ENCODE measurements around the gene RAB5B. TPM values are rescaled to one million over a fixed set of nuclear protein-coding genes. Genes with fewer than 3 reads are reported as not detected.

RAB5B gene
- total RNA-seq, 1 donor from 2014 or later, result 130 TPM

GRCh38 chr12:55942055-55942454, 31.8 kb upstream of the RAB5B start:
- H3K9me3 Mint-ChIP-seq (ENCODE audit: unreplicated experiment), result no peaks in the 10 kb centered on the region
- TF ChIP-seq, protein P1, sequence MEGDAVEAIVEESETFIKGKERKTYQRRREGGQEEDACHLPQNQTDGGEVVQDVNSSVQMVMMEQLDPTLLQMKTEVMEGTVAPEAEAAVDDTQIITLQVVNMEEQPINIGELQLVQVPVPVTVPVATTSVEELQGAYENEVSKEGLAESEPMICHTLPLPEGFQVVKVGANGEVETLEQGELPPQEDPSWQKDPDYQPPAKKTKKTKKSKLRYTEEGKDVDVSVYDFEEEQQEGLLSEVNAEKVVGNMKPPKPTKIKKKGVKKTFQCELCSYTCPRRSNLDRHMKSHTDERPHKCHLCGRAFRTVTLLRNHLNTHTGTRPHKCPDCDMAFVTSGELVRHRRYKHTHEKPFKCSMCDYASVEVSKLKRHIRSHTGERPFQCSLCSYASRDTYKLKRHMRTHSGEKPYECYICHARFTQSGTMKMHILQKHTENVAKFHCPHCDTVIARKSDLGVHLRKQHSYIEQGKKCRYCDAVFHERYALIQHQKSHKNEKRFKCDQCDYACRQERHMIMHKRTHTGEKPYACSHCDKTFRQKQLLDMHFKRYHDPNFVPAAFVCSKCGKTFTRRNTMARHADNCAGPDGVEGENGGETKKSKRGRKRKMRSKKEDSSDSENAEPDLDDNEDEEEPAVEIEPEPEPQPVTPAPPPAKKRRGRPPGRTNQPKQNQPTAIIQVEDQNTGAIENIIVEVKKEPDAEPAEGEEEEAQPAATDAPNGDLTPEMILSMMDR (IDR thresholded peaks at IDR 0.05; ENCODE audit: unreplicated experiment), result no peak
- peaks cover 9% of the 10 kb centered on the region for H3K27me3 Mint-ChIP-seq (ENCODE audit: unreplicated experiment)
- H3K4me3 Mint-ChIP-seq (ENCODE audit: unreplicated experiment), result peak overlapping the region; percentile 34
- peaks cover 44% of the 10 kb centered on the region for H3K36me3 Mint-ChIP-seq (ENCODE audit: low read depth, unreplicated experiment)
- no peak for DNase-seq (ENCODE audit: low spot score)
- H3K4me1 Mint-ChIP-seq (ENCODE audit: unreplicated experiment), result peaks cover 10% of the 10 kb centered on the region
- H3K27ac Mint-ChIP-seq (ENCODE audit: unreplicated experiment), result no peak overlapping the region

DNA sequence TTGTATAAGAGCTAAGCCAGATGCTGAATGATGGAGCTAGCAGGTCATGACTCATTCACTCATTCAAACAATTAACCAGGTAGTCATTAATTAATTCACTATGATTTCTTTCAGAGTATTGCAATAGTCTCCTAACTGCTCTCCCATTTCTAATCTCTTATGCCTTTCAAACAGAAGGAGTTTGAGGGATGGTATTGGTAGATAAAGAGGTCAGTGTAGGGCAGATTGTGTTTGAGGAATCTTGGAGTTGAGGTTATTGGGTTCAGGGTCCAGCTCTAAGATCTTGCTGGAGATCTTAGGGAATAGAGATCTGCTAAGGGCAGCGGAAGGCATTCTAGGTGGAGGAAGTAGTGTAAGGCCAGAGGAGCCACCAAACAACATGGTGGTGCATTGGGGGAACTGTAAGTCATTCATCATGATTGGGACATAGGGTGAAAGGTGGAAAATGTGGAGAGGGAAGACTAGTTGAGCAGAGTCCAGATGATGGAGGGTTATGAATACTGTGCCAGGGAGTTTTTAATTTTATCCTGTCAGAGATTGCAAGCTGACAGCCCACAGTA, 31.2 kb upstream of the RAB5B start:
- DNase-seq (ENCODE audit: low spot score), result no peak
- H3K9me3 Mint-ChIP-seq (ENCODE audit: unreplicated experiment), result no peaks in the 10 kb centered on the region
- TF ChIP-seq, protein P1 (IDR thresholded peaks at IDR 0.05; ENCODE audit: unreplicated experiment), result no peak
- H3K27me3 Mint-ChIP-seq (ENCODE audit: unreplicated experiment), result peaks cover 9% of the 10 kb centered on the region
- peaks cover 44% of the 10 kb centered on the region for H3K36me3 Mint-ChIP-seq (ENCODE audit: low read depth, unreplicated experiment)
- no peak overlapping the region for H3K27ac Mint-ChIP-seq (ENCODE audit: unreplicated experiment)
- H3K4me1 Mint-ChIP-seq (ENCODE audit: unreplicated experiment), result peaks cover 9% of the 10 kb centered on the region
- H3K4me3 Mint-ChIP-seq (ENCODE audit: unreplicated experiment), result no peak overlapping the region

GRCh38 chr12:55946553-55946952, 27.3 kb upstream of the RAB5B start:
- Mint-ChIP-seq H3K9me3 (ENCODE audit: unreplicated experiment) (no peaks in the 10 kb centered on the region), H3K4me1 (ENCODE audit: unreplicated experiment) (no peaks in the 10 kb centered on the region), H3K4me3 (ENCODE audit: unreplicated experiment) (no peak overlapping the region), H3K27me3 (ENCODE audit: unreplicated experiment) (peaks cover 5% of the 10 kb centered on the region), H3K36me3 (ENCODE audit: low read depth, unreplicated experiment) (peaks cover 35% of the 10 kb centered on the region), H3K27ac (ENCODE audit: unreplicated experiment) (no peak overlapping the region)
- TF ChIP-seq, protein P1 (IDR thresholded peaks at IDR 0.05; ENCODE audit: unreplicated experiment), result no peak
- no peak for DNase-seq (ENCODE audit: low spot score)

GRCh38 chr12:55955344-55955743, 18.5 kb upstream of the RAB5B start:
- H3K27ac Mint-ChIP-seq (ENCODE audit: unreplicated experiment), result no peak overlapping the region
- peaks cover 2% of the 10 kb centered on the region for H3K4me1 Mint-ChIP-seq (ENCODE audit: unreplicated experiment)
- H3K4me3 Mint-ChIP-seq (ENCODE audit: unreplicated experiment), result no peak overlapping the region
- DNase-seq (ENCODE audit: low spot score), result no peak
- peaks cover 6% of the 10 kb centered on the region for H3K27me3 Mint-ChIP-seq (ENCODE audit: unreplicated experiment)
- peaks cover 30% of the 10 kb centered on the region for H3K36me3 Mint-ChIP-seq (ENCODE audit: low read depth, unreplicated experiment)
- H3K9me3 Mint-ChIP-seq (ENCODE audit: unreplicated experiment), result no peaks in the 10 kb centered on the region
- TF ChIP-seq, protein P1 (IDR thresholded peaks at IDR 0.05; ENCODE audit: unreplicated experiment), result no peak

DNA sequence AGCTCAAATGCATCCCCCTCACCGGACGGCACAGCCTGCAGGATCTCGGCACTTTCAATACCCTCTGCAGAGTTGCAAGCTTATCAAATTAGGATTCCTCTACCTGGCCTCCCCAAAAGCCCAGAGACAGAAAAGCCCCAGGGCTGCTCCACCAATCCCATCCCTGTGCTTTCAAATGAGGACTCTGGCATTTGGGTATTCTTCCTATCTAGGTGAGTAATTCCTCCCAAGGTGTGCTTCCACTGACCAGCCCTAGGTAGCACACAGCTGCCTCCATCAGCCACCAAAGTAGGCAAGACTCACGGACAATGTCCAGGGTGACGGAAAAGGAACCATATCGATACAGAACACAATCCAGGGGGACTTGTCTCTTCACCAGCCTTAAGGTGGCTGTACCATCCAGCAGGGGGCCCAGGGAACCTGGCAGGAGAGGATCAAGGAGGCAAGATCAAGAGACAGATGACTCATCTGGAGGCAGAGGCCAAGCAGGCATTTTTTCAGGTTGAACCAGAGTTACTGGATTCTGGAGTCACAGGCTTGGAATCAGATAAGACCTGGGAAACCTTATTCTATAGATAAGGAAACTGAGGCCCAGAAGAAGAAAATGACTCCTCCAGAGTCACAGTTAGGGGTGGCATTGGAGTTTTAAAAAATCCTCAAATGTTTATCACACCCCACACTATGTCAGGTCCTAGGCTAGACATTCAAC, 17.9 kb upstream of the RAB5B start:
- TF ChIP-seq, protein P1 (IDR thresholded peaks at IDR 0.05; ENCODE audit: unreplicated experiment), result no peak
- Mint-ChIP-seq H3K36me3 (ENCODE audit: low read depth, unreplicated experiment) (peaks cover 30% of the 10 kb centered on the region), H3K4me3 (ENCODE audit: unreplicated experiment) (no peak overlapping the region), H3K27ac (ENCODE audit: unreplicated experiment) (no peak overlapping the region), H3K27me3 (ENCODE audit: unreplicated experiment) (peaks cover 6% of the 10 kb centered on the region), H3K4me1 (ENCODE audit: unreplicated experiment) (peaks cover 2% of the 10 kb centered on the region), H3K9me3 (ENCODE audit: unreplicated experiment) (no peaks in the 10 kb centered on the region)
- peak; percentile 33 for DNase-seq (ENCODE audit: low spot score)

Measured in endothelial cell (in vitro differentiated cells).